RPMI8226 (cell line): ENCODE measurements around the gene COCH.
A peak's percentile ranks its signal among the peaks of the same experiment; 100 is the strongest.

Experiments used
- DNase-seq: peaks from one replicate; pipeline ENCODE4 v3.0.0-alpha.2; 2015

The COCH gene

DNA sequence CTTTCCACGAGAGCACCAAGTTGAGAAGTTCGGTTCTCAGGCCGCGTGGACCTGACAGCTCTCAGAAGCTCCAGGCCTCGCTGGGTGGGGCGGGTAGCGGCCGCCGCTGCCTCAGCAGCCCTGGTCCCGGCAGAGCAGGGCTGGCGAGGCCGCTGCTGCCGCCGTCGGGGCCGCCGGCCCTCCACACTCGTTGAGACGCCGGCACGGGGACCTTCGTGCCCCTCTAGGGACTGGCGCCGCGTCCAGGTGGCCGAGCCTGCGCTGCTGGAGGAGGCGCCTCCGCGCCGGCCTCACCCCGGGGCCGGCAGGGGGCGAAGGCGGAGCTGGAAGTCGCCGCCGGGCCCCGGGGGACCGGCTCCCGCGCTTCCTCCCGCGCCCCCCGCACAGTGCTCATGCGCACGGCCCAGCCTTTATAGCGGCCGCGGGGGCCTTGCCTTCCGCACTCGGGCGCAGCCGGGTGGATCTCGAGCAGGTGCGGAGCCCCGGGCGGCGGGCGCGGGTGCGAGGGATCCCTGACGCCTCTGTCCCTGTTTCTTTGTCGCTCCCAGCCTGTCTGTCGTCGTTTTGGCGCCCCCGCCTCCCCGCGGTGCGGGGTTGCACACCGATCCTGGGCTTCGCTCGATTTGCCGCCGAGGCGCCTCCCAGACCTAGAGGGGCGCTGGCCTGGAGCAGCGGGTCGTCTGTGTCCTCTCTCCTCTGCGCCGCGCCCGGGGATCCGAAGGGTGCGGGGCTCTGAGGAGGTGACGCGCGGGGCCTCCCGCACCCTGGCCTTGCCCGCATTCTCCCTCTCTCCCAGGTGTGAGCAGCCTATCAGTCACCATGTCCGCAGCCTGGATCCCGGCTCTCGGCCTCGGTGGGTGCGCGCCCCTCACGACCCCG, at the start of gene COCH:
TSS of gene COCH (plus strand) at position 440 of the 879 bp plus-strand sequence. CDS start at position 820, 380 bp downstream.
- peak; percentile 39 for DNase-seq

DNA sequence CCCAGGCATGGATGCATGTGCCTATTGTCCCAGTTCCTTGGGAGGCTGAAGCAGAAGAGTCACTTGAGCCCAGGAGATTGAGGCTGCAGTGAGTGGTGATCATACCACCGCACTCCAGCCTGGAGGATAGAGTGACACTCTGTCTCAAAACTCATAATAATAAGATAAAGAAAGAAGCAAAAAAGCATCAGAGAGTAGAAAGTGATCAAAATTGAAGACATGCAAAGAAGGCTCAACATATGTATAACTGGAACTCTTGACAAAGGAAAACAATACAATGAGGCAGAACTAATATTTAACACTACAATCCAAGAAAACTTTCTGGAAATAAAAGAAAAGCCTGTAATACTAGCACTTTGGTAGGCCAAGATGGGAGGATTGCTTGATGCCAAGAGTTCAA, 48.3 kb upstream of the COCH start:
- DNase-seq = no peak

DNA sequence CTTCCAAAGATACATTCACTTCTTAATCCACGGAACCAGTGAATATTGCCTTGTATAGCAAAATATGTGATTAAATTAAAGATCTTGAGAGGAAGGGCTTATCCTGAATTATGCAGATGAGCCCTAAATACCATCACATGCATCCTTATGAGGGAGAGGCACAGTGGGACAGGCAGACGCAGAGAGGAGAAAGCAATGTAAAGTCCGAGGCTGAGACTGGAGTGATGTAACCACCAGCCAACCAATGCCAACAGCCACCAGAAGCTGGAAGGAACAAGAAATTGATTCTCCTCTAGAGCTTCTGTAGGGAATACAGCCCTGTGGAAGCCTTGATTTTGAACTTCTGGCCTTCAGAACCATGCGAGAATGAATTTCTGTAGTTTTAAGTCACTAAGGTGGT, 44.5 kb upstream of the COCH start:
- DNase-seq = no peak

DNA sequence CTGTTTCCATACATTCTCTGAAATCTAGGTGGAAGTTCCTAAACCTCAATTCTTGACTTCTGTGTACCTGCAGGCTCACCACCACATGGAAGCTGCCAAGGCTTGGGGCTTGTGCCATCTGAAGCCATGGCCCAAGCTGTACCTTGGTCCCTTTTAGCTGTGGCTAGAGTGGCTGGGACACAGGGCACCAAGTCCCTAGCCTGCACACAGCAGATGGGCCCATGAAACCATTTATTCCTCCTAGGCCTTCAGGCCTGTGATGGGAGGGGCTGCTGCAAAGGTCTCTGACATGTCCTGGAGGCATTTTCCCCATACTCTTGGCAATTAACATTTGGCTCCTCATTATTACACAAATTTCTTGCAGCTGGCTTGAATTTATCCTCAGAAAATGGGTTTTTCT, 40.0 kb upstream of the COCH start:
- DNase-seq = no peak

DNA sequence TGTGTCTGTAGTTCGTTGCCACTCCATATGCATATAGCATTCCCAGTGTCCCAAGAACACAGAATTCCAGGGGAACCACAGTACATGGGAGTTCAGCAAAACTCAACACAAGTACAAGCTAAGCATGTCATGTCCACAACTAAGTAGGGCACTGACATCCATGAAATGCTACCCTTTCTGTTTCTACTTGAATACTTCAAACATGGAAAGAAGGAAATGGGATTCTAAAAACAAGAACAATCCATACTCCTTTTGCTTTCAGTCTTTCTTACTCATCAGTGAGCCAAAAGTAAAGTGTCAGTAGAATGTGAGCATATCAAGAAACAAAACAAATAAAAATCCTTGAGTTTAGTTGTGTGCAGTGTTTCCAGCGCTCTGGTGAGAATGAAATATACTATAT, 36.0 kb upstream of the COCH start:
- DNase-seq = no peak

DNA sequence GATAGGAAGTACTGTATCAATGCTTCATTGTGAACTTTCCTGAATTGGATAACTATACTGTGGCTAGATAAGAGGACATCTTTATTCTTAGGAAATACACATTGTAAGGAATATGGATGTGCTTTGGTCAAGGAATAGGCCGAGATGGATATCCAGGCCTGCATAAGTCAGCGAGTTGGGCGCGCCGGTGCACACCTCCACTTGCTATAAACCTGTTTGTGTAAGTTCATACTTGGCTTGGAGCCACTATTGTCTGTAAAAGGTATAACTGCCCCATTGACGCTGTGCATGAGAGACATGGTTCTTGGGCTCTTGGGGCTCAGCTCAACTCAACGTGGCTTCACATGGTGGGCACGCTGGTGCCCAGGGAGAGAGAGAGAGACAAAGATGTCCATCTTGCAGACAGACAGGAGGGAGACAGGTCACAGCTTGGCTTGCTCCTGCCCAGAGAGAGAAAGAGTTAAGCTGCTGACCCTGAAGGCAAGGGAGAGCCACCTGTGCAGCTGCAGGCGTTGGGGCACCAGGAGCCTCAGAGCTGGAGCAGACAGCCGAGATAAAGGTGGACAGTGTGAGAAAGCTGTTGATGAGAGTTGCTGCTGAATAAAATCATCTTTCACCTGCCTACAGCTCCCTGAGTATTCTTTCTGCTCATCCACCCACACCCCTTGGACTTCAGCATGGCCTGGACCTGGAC, 34.1 kb upstream of the COCH start:
- DNase-seq = no peak

DNA sequence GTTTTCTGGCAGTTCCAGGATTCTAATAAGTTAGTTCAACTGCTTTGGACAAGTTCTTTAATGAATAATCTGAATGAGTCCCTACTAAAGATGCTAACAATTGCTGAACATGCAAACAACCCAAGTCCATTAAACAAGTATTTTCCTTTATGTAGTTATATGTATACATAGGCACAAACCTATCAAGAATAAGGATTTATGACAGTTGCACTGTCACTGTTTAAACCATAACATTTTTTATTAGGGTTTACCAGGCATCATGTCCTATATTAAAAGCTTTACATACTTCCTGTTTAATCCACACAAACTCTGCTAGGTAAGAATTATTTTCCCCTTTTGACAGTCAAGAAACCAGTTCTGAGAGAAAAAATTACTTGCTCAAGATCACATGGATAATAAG, 31.9 kb upstream of the COCH start:
- DNase-seq = no peak

DNA sequence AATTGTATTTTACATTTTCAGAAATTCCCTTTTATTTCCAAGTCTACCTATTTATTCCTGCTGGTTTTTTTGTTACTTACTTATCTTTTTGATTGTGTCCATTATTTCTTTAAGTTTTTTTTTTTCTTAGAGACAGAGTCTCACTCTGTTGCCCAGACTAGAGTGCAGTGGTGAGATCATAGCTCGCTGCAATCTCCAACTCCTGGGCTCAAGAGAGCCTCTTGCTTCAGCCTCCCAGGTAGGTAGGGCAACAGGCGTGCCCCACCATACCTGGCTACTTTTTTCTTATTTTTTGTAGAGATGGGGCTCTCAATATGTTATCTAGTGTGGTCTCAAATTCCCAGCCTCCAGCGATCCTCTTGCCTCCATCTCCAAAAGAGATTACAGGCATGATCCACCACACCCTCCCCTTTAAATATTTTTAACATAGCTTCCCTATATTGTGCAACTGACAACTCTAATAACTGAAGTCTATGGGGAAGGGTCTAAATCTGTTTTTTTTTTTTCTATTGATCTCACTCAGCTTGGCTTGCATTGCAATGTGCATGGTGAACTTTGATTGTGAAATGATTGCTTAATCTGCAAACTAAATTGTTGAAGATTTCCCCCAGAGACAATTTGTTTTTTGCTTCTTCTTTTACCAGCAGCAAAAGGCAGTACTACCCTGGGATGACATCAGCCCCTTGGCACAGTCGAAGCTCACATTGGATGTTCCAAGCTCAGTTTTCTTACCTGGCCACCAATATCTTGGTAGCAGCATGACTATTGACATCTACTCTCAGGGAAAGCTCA, 25.7 kb upstream of the COCH start:
- DNase-seq = no peak

DNA sequence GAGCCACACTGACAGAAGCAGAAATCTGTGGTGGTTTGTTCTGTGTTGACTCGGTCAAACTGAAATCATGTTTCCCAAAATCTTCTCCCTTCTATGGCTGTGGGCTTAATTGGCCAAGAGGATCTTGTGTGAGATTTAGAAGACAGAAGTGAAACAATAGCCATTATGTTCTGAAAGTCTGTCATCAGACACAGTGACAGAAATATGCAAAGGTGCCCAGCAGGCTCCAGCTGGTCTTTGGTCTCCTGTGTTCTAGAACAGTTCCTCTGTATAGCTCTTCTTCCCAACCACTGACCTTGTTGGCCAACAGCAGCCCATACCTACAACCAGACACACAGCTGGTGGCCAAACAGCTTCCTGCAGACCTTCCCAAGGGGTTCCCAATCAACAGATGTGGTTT, 25.0 kb upstream of the COCH start:
- no peak for DNase-seq

DNA sequence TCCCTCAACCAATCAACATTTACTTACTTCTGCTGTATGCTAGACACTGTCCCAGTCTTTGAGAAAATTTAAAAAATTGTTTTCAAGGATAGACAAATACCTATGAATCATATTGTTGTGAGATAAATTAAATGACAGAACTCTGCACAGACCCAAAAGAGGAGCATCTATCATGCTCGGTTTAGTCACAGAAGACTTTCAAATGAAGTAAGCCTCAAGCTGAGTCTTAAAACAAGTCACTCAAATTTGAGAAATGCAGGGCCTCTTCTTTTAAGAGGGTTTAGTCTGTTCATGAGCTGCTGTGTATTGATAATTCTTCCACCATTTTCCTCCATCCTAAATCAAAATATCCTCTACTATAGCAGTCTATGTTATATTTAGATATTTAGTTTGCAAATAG, 24.4 kb upstream of the COCH start:
- no peak for DNase-seq

DNA sequence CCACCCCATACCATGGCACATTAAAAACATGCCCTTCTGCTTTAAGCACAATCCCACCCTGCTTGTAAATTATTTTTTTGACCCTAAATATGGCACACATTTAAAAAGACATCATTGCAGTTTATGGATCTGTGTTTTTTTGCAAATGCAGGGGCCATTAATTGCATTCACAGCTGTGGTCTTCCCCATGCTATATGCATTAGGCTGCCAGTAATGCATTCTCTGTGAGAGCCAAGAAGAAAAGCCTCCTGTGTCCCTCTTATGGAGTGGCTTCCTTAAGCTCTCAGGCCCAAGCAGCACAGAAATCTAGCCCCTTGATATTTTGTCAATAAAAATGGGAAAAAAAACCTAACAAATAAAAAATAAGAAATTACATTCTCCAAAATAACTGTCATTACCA, 20.4 kb upstream of the COCH start:
- no peak for DNase-seq

DNA sequence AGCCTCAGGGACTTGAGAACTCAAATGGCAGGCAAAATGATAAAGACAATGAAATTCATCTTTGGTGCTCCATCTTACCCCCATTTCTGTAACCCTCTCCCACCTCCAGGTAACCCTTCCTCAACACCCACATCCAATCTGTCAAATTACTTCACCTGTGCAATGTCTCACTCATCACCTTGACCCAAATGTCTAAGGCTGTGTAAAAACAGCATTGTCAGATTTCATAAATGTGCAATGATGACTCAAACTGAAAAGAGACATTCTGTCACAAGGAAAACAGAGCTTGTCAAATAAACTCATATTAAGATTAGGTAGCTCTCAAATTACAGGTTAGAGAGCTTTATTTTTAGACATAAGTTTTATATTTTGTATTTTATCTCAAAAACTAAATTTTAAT, 19.9 kb upstream of the COCH start:
- DNase-seq = no peak

DNA sequence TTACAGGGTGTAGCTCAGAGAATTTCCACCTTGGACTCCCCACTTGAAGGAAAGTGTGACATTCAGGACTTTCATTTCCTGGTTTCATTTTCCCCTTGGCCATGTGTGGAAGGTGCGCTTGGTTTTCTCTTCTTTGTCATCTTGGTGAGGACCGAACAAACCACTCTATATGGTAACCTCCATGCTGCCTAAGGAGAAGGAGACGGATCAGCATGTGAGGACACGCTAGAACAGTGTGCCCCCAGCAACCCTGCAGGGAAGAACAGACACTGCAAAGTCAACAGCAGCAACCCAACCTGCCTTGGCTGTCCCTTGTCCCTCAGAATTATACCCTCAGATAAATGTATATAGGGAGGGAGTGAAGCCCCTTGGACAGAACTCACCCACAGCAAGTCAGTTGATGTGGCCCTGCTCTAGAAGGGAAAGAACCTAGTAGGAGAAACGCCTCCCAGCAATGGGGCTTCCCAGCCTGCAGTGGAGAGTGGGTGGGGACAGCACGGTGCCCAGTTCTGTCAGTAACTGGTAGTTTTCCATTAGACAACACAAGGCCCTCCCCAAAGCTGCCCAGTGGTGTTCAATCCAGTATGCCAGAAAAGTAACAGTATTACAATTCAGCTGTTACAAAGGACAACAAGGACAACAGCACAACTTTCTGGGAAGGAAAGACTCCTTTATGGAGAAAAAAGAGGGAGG, 18.9 kb upstream of the COCH start:
- DNase-seq = no peak

DNA sequence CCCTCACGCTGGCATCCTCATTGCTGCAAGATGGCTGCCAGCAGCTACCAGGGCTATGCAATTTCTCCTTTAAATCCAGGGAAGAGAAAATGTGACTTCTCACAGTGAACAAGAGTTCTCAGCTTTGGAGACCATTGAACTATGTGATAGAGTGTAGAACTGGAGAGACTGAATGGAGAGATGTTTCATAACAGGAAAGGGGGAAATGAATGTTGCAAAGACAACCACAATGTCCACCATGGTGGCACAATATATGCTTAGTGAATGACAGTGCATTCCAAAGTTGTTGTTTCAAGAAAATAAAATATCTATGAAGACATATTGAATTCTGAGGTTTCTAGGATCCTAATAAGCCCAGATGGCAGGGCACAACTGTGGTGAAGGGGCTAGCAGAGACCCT, 13.2 kb upstream of the COCH start:
- DNase-seq = no peak

DNA sequence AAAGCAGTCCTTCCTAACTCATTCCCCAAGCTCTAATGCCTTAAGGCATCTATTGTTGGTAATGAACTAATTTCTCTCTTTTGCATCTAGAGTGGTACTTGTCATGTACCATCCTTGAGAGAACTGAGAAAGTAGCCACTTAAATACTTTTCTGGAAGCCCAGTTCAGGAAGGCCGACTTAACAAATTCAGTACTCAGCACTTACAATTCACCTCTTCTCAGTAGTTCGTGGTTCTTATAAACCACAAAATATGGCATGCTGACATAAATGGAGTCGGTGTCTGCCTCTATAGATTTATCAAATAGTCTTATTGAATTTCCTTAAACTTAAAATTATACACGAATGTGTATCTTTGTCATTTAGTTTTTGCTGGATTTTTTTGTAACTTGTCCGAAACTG, 9.4 kb upstream of the COCH start:
- DNase-seq = no peak

DNA sequence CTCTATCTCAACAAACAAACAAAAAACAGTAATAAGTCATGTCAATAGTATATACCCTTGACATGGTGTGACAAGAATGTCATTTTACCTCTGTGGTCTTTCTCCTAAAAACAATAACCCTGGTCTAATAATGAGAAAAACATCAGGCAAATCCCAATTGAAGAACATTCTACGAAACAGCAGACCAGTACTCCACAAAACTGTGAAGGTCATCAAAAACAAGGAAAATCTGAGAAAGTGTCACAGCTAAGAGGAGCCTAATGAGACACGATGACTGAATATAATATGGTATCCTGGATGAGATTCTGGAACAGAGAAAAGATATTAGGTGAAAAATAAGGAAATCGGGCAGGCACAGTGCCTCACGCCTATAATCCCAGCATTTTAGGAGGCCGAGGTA, 5.6 kb upstream of the COCH start:
- DNase-seq = no peak

DNA sequence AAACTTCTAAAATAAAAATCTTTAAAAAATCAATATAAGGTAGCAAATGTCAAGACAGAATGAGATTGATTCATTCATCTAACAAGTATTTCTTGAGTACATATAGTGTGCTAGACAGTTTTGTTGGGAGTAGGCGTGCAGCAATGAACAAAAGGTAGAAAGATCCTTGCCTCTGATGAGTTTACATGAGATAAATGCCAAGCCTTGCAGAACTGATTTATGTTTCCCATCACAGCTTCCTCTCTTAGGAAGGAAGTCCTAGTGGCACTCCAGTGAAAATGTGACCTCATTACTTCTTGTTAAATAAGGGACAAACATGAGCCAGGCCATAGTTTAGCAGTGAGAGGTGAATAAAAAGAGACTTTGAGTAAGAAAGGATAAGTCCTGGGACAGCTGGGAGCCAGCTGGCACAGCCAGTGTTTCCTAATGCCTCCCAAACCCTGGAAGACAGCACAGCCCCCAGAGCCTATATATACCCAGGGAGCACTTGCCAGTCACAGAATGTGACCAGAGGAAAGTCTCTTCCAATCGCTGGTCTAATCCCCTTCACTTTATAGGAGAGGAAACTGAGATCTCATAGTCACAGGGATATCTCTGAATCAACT, 4.7 kb upstream of the COCH start:
- DNase-seq = no peak

DNA sequence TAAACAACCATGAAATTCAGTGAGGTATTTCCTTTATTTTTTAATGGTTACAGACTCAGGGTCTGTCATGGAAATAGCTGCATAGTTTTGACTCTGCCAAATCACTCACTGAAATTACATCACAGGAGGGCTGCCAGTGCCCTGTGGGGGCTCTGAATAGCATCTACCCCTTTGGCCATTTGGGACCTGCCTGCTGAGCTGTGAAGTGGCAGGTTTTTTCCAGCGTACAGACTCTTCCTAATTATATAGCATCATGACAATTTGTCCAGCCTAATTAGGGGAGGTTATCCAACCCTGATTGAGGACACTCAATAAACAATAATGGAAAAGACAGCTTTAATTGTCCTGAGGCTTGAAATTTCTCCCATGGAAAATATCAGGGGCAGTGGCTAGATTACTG, 1.8 kb upstream of the COCH start:
- DNase-seq = no peak

DNA sequence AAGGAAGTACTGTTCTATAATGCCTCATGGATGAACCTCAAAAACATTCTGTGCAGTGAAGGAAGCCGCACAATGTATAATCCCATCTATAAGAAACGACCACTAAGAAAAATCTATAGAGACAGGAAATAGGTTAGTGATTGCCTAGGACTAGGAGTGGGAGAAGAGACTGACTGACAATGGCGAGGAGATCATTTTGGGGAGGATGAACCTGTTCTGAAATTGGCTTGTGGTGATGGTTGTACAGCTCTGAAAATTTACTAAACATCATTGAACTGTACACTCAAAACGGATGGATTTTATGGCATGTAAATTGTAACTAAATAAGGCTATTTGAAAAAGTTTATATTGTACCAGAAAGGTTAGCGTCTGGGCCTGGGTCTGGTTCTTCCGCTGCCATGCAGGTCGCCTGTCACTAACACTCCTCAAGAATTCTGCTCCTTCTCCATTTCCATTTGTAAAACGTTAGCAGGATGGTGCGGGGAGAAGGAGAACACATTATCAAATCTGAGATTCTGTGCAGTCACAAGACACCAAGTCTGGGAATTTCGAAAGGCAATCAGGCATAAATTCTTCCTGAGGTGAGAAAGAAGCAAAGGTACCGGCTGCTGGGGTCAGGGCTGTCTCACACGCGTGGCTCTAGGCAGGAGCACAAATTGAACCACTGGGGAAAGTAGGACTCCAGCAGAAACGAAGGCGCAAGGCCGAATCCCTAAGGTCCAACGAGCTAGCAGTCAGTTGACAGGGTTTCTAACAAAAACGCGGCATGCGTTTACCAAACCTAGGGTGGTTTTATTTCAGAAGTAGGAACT, 845 bp upstream of the COCH start:
- DNase-seq = no peak

DNA sequence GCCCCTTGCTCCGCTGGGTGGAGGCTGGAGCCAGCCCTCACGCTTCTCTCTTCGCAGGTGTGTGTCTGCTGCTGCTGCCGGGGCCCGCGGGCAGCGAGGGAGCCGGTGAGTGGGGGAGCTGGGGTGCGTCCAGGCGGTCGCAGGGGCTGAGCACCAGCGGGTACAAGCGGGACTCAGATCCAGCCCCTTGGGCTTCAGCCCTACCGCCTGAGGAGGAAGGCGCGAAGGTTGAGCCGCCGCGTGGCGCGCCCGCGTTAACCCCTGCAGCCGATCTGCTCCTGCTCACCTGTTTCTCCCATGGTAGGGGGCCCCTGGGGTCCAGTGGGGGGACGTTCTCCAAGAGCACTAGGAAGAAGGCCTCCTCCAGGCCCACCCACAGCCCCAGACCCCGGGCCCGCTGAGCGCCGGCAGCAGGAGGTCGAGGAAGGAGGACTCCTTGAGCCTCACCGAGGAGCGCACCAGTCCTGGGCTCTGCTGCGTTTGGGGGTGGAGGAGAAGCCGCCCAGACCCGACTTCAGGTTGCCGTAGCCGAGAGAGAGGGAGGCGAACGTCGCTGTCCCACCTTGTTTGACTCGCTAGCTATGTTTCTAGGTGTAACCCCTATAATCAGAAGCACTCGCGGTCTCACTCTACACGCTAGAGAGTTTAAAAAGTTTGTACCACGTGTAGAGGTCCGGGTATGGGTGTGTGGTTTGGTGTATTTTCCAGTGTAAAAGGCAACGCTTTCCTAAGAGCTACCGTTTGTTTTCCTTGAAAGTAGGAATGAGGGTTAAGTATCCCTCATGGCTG, 834 bp downstream of the COCH start:
- DNase-seq = no peak

DNA sequence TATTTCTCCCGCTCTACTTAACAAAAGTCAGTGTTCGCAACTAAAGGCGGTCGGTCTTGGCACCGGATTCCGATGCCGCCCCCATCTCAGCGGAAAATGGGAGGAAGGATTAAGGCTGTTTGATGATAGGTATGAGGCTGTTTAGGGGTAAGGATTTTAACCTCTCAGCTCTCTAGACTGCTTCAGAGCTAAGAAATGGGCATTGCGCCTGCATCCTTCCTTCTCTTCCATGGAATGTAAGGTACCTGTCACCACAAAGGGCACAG, 1.4 kb downstream of the COCH start:
- DNase-seq = no peak
